GM12878 (cell line): Measurements from ENCODE around the gene COLQ.

ENCODE experiments used
- BHLHE40 ChIP-seq, 2 experiments: fragments of 450-650 bp in 1 of 2; IDR thresholded peaks; 2 replicates each; pipeline ENCODE4 v1.6.1; 2011 to 2017; ENCODE audit warnings: low read depth in 2 of 2, borderline replicate concordance in 1 of 2, improper control_type of control experiment in 1 of 2, low read length in 1 of 2, mild to moderate bottlenecking in 1 of 2
- EP300 ChIP-seq, 2 experiments: fragments of 150-350 bp in 1 of 2; IDR thresholded peaks; 2 replicates each; pipeline ENCODE4 v1.6.1; 2011 to 2012; ENCODE audit warnings: low read depth in 2 of 2, low read length in 2 of 2, borderline replicate concordance in 1 of 2, improper control_type of control experiment in 1 of 2, inconsistent platforms in 1 of 2; ENCODE audit not compliant: control insufficient read depth in 1 of 2
- EZH2 ChIP-seq: IDR thresholded peaks from 2 replicates; pipeline ENCODE4 v1.6.1; 2012; ENCODE audit warnings: low read depth, mild to moderate bottlenecking, control low read depth, inconsistent platforms, low read length, borderline replicate concordance; ENCODE audit not compliant: control insufficient read depth
- HDAC6 ChIP-seq: fragments of 200-600 bp; sonication (generic); IDR thresholded peaks from one replicate; pipeline ENCODE4 v1.8.0; 2017; ENCODE audit warnings: antibody characterized with exemption; ENCODE audit not compliant: unreplicated experiment
- MYC ChIP-seq: IDR thresholded peaks from 2 replicates; pipeline ENCODE4 v1.6.1; 2011; ENCODE audit warnings: mild to moderate bottlenecking, low read length, moderate library complexity, inconsistent platforms; ENCODE audit not compliant: insufficient read depth, insufficient replicate concordance, insufficient read length, severe bottlenecking
- NRF1 ChIP-seq: conservative IDR thresholded peaks from 2 replicates; pipeline ENCODE4 v1.6.1; 2011; ENCODE audit warnings: mild to moderate bottlenecking, low read depth, low read length, improper control_type of control experiment
- POLR2AphosphoS5 ChIP-seq: IDR thresholded peaks from 2 replicates; pipeline ENCODE4 v1.6.1; 2011; ENCODE audit warnings: mild to moderate bottlenecking, low read length, inconsistent platforms
- TCF12 ChIP-seq: IDR thresholded peaks from 2 replicates; pipeline ENCODE4 v1.6.1; 2011; ENCODE audit warnings: low read depth, mild to moderate bottlenecking, low read length
- TCF3 ChIP-seq: IDR thresholded peaks from 2 replicates; pipeline ENCODE4 v1.6.1; 2012; ENCODE audit warnings: low read depth, mild to moderate bottlenecking, low read length, borderline replicate concordance; ENCODE audit not compliant: insufficient read depth
- ZNF274 ChIP-seq: IDR thresholded peaks from one replicate; pipeline ENCODE4 v1.8.0; 2011; ENCODE audit not compliant: insufficient read length, insufficient read depth
- TF ChIP-seq, protein P1 (sequence below), 3 experiments: IDR thresholded peaks in 2 of 3; conservative IDR thresholded peaks in 1 of 3; 2 replicates each; pipeline ENCODE4 v1.5.1; 2011; ENCODE audit warnings: low read depth in 3 of 3, low read length in 3 of 3, mild to moderate bottlenecking in 3 of 3, control low read depth in 2 of 3, moderate library complexity in 2 of 3, inconsistent platforms in 1 of 3, mixed read lengths in 1 of 3; ENCODE audit not compliant: control insufficient read depth in 2 of 3, insufficient read depth in 1 of 3; ENCODE audit errors: extremely low read depth in 1 of 3
- TF ChIP-seq, protein P2 (sequence below): fragments of 450-650 bp; IDR thresholded peaks from 2 replicates; pipeline ENCODE4 v1.6.1; 2017; ENCODE audit warnings: low read depth, mild to moderate bottlenecking, moderate library complexity
- TF ChIP-seq, protein P3 (sequence below): IDR thresholded peaks from 2 replicates; pipeline ENCODE4 v1.6.1; 2012; ENCODE audit warnings: mild to moderate bottlenecking, low read depth, low read length
- TF ChIP-seq, protein P4 (sequence below): IDR thresholded peaks from 2 replicates; pipeline ENCODE4 v1.6.1; 2012; ENCODE audit warnings: low read length, inconsistent platforms

DNA sequence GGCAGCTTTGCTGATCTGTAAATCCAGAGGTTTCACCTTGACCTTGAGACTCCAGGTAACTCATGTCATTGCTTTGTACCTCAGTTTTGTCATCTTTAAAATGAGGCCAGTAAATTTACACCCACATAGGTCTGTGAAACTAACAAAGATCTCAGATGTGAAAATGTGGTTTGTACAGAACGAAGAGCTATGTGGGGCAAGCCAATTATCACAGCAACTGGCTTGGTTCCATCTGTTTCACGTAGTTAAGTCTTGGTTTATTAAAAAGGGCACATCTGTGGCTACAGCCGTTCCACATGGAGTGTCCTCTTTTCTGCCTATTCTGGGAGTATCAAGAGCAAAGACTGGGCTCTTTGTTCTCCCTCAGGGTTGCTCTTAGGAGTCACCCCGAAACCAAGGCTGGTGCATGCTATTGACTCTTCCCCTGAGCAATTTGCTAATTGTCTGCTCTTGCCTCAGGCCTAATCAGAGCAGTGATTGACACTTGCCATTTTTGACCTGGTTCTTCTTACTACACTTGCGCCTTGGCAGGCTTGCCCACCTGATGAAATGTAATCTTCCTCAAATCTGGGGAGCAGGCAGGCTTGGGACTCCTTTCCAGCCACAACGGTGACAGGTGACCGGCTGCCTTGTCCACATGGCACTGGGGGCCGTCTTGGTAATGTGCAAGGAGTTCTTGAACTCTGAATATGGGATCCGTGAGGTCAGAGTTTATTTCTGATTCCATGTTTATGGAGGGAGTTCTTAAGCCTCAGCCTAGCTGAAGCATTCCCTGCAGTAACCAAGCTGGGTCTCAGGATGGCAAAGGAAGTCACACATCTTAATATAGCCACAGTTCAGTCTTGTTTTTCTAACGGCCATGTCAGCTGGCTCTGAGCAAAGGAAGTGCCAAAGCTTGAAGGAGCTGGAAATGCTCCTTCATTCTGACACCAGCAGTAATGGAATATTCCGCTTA is 54.0 kb downstream of the COLQ start:
- TF ChIP-seq TCF3 (no peak), POLR2AphosphoS5 (no peak), TCF12 (no peak), EP300 (IDR thresholded peaks at IDR 0.05; ENCODE audit: borderline replicate concordance in 1 of 2, control insufficient read depth in 1 of 2, low read depth in 2 of 2, low read length in 2 of 2) (peak; percentile 66 to 78; a peak in 2 of 4 replicates), BHLHE40 (IDR thresholded peaks at IDR 0.05; ENCODE audit: borderline replicate concordance in 1 of 2, low read depth in 2 of 2, low read length in 1 of 2) (peak in 1 of 2 experiments; percentile 50; a peak in 2 of 4 replicates), EZH2 (no peak), MYC (no peak), HDAC6 (no peak), ZNF274 (no peak), NRF1 (no peak)
- TF ChIP-seq, protein P1, sequence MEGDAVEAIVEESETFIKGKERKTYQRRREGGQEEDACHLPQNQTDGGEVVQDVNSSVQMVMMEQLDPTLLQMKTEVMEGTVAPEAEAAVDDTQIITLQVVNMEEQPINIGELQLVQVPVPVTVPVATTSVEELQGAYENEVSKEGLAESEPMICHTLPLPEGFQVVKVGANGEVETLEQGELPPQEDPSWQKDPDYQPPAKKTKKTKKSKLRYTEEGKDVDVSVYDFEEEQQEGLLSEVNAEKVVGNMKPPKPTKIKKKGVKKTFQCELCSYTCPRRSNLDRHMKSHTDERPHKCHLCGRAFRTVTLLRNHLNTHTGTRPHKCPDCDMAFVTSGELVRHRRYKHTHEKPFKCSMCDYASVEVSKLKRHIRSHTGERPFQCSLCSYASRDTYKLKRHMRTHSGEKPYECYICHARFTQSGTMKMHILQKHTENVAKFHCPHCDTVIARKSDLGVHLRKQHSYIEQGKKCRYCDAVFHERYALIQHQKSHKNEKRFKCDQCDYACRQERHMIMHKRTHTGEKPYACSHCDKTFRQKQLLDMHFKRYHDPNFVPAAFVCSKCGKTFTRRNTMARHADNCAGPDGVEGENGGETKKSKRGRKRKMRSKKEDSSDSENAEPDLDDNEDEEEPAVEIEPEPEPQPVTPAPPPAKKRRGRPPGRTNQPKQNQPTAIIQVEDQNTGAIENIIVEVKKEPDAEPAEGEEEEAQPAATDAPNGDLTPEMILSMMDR (IDR thresholded peaks at IDR 0.05 in 2 of 3, conservative IDR thresholded peaks at IDR 0.05 in 1 of 3; ENCODE audit: control insufficient read depth in 2 of 3, extremely low read depth in 1 of 3, insufficient read depth in 1 of 3, low read depth in 3 of 3, low read length in 3 of 3) = no peak
- TF ChIP-seq, protein P2, sequence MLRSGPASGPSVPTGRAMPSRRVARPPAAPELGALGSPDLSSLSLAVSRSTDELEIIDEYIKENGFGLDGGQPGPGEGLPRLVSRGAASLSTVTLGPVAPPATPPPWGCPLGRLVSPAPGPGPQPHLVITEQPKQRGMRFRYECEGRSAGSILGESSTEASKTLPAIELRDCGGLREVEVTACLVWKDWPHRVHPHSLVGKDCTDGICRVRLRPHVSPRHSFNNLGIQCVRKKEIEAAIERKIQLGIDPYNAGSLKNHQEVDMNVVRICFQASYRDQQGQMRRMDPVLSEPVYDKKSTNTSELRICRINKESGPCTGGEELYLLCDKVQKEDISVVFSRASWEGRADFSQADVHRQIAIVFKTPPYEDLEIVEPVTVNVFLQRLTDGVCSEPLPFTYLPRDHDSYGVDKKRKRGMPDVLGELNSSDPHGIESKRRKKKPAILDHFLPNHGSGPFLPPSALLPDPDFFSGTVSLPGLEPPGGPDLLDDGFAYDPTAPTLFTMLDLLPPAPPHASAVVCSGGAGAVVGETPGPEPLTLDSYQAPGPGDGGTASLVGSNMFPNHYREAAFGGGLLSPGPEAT = peak; percentile 71
- TF ChIP-seq, protein P3, sequence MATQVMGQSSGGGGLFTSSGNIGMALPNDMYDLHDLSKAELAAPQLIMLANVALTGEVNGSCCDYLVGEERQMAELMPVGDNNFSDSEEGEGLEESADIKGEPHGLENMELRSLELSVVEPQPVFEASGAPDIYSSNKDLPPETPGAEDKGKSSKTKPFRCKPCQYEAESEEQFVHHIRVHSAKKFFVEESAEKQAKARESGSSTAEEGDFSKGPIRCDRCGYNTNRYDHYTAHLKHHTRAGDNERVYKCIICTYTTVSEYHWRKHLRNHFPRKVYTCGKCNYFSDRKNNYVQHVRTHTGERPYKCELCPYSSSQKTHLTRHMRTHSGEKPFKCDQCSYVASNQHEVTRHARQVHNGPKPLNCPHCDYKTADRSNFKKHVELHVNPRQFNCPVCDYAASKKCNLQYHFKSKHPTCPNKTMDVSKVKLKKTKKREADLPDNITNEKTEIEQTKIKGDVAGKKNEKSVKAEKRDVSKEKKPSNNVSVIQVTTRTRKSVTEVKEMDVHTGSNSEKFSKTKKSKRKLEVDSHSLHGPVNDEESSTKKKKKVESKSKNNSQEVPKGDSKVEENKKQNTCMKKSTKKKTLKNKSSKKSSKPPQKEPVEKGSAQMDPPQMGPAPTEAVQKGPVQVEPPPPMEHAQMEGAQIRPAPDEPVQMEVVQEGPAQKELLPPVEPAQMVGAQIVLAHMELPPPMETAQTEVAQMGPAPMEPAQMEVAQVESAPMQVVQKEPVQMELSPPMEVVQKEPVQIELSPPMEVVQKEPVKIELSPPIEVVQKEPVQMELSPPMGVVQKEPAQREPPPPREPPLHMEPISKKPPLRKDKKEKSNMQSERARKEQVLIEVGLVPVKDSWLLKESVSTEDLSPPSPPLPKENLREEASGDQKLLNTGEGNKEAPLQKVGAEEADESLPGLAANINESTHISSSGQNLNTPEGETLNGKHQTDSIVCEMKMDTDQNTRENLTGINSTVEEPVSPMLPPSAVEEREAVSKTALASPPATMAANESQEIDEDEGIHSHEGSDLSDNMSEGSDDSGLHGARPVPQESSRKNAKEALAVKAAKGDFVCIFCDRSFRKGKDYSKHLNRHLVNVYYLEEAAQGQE = no peak
- TF ChIP-seq, protein P4, sequence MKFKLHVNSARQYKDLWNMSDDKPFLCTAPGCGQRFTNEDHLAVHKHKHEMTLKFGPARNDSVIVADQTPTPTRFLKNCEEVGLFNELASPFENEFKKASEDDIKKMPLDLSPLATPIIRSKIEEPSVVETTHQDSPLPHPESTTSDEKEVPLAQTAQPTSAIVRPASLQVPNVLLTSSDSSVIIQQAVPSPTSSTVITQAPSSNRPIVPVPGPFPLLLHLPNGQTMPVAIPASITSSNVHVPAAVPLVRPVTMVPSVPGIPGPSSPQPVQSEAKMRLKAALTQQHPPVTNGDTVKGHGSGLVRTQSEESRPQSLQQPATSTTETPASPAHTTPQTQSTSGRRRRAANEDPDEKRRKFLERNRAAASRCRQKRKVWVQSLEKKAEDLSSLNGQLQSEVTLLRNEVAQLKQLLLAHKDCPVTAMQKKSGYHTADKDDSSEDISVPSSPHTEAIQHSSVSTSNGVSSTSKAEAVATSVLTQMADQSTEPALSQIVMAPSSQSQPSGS = no peak
